ENCODE data around the gene PRICKLE4. TPM values are rescaled to one million over a fixed set of nuclear protein-coding genes. Genes with fewer than 3 reads are reported as not detected.

Gene PRICKLE4
- total RNA-seq, 1 experiment from 2014 or later: 0.70 TPM

GRCh38 chr6:41836660-41837052 lies 56.1 kb downstream of the PRICKLE4 start:
- Histone ChIP-seq H3K18ac (ENCODE audit: insufficient read length, low read depth, low read length) (no peak overlapping the region), H3K23ac (ENCODE audit: insufficient read length, low read depth, low read length) (no peak overlapping the region), H3T11ph (ENCODE audit: low read length) (no peak overlapping the region), H3K4ac (ENCODE audit: low read depth, low read length) (no peak overlapping the region), H3K14ac (ENCODE audit: insufficient read depth, low read length) (no peak overlapping the region), H3K79me2 (ENCODE audit: insufficient read depth, low read length) (no peaks in the 10 kb centered on the region), H2AFZ (ENCODE audit: low read length) (no peak overlapping the region), H3K27me3 (ENCODE audit: insufficient read depth, low read length) (no peaks in the 10 kb centered on the region), H2BK12ac (ENCODE audit: insufficient read length, low read depth, low read length) (no peak overlapping the region), H2BK15ac (ENCODE audit: low read depth, low read length) (no peak overlapping the region), H3K4me1 (ENCODE audit: insufficient read depth, low read length) (no peaks in the 10 kb centered on the region), H4K5ac (ENCODE audit: insufficient read length, low read depth, low read length) (no peak overlapping the region), H2BK20ac (ENCODE audit: low read depth, low read length, poor library complexity, severe bottlenecking) (no peak overlapping the region), H4K91ac (ENCODE audit: insufficient read length, low read depth, low read length) (no peak overlapping the region), H3K9ac (ENCODE audit: extremely low read depth, insufficient read length, low read length) (no peak overlapping the region), H3K27ac (ENCODE audit: insufficient read length, low read depth, low read length) (no peak overlapping the region), H2BK5ac (ENCODE audit: insufficient read length, low read length) (no peak overlapping the region), H4K8ac (replicated peaks; ENCODE audit: insufficient read length, low read depth, low read length) (no peak overlapping the region), H3K79me1 (ENCODE audit: insufficient read depth, low read depth, low read length, poor library complexity, severe bottlenecking) (no peaks in the 10 kb centered on the region), H4K20me1 (ENCODE audit: control insufficient read depth, insufficient read depth, insufficient read length) (no peaks in the 10 kb centered on the region), H3K9me3 (ENCODE audit: control insufficient read depth, low read depth, low read length) (no peaks in the 10 kb centered on the region), H3K23me2 (ENCODE audit: insufficient read length, low read depth, low read length, poor library complexity, severe bottlenecking) (no peaks in the 10 kb centered on the region), H2BK120ac (ENCODE audit: low read depth, low read length, poor library complexity, severe bottlenecking) (no peak overlapping the region), H2AK5ac (ENCODE audit: insufficient read length, low read length) (no peak overlapping the region), H3K56ac (ENCODE audit: insufficient read length, low read depth, low read length) (no peak overlapping the region), H3K4me2 (ENCODE audit: insufficient read depth, insufficient read length, low read length) (no peak overlapping the region)
- no peak overlapping the region for H3K27ac Mint-ChIP-seq
- TF ChIP-seq CTCF (conservative IDR thresholded peaks at IDR 0.05): no peak
- DNase-seq: no peak
- no peaks in the 10 kb centered on the region for H3K4me1 Mint-ChIP-seq
- no peaks in the 10 kb centered on the region; the same call in 1 of the 2 replicates for H3K27me3 Mint-ChIP-seq (ENCODE audit: low read depth)
- H3K9me3 Mint-ChIP-seq: no peaks in the 10 kb centered on the region
- no peak overlapping the region for H3K4me3 Mint-ChIP-seq
- no peaks in the 10 kb centered on the region; a peak in 2 of 7 replicates for H3K36me3 Mint-ChIP-seq (ENCODE audit: insufficient read depth in 1 of 3, low read depth in 3 of 3)
- WGBS (ENCODE audit: extremely low coverage, insufficient read length, low lambda C conversion rate): no CpG with 5 or more reads among the region's 2 CpGs

Other genes starting within 250 kb of the PRICKLE4 start
- gene FOXP4, start 234.4 kb upstream of the PRICKLE4 start, total RNA-seq (2021): 18.2 and 19.0 TPM in 2 replicates
- gene MDFI, start 142.3 kb upstream of the PRICKLE4 start, total RNA-seq (2021): 40.9 and 45.0 TPM in 2 replicates
- gene TFEB, start 45.2 kb upstream of the PRICKLE4 start, total RNA-seq (2021): 1.2 and 2.4 TPM in 2 replicates
- gene PGC, start 33.4 kb upstream of the PRICKLE4 start, total RNA-seq (2021): not detected in 2 replicates
- 4.6 and 4.8 TPM in 2 replicates for gene FRS3, start 882 bp upstream of the PRICKLE4 start, total RNA-seq (2021)
- 237 and 239 TPM in 2 replicates for gene TOMM6, start 6.9 kb downstream of the PRICKLE4 start, total RNA-seq (2021)
- gene USP49, start 114.6 kb downstream of the PRICKLE4 start, total RNA-seq (2021): 18.7 and 19.0 TPM in 2 replicates
- 28.9 and 29.9 TPM in 2 replicates for gene MED20, start 140.4 kb downstream of the PRICKLE4 start, total RNA-seq (2021)
- gene BYSL, start 140.7 kb downstream of the PRICKLE4 start, total RNA-seq (2021): 71.1 and 74.2 TPM in 2 replicates
- 24.2 and 25.3 TPM in 2 replicates for gene CCND3, start 161.0 kb downstream of the PRICKLE4 start, total RNA-seq (2021)